ENCODE results near the gene LEMD1.
A peak's percentile ranks its signal among the peaks of the same experiment; 100 is the strongest.
"Not testable (repeated sequence)": the region's sequence is repeated elsewhere in the genome, so short reads cannot be mapped to it uniquely, and the experiment has no call there.

LEMD1 gene

DNA sequence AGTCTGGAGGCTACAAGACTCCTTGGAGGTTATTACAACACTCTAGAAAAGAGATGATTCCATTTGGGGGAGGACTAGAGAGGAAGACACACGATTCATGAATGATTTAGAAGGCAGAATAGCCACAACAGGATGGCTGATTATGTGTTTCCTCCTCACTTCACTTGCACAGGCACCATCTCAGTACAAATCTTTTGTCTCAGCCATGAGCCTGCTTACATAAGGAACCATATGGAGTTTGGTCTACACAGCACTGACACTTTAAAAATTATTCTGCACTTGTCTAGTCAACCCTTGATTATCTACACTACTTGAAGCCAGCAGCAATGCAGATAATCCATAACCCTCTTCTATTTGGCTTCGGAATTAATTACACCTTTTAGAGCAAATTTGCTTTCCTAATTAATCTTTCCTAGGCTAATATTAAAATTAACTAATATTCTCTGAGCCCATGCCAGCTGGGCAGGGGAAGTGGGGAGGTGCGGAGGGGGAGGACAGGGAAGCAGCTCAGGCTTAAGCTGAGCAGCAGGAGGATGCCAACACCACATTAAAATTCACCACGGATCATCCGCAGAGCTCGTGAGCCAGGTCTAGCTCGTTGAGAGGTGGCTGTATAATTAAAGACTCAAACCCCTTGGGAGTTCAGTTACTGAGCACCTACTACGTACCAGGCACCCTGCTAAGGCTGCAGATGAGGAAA is 3.2 kb upstream of the LEMD1 start:
- DNase-seq, result no peak

DNA sequence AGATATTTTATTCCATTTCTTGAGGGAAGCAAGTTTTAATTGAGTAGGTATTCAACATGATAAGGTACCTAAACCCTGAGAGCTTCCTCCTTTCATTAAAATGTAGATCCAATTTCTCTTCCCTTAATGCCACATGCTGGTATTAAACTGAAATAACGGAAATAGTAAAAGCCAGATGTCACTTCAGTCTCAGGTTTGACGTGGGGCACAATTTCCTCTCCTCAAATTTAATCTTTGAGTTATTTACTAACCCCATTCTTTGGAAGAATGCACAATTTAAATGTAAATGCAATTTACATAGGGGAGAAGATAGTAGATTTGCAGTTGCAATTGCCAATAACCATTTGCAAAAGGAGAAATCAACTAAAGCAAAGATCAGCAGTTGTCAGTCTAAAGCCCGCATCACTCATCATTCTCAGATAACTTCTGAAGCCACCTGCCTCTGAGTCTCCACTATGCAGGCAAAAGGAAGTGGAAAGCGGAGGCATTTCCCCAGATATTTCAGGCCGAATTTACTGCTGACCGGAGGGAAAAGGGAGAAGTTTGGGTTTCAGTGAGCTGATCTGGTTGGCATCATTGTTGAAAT is 2.1 kb upstream of the LEMD1 start:
- no peak for DNase-seq

DNA sequence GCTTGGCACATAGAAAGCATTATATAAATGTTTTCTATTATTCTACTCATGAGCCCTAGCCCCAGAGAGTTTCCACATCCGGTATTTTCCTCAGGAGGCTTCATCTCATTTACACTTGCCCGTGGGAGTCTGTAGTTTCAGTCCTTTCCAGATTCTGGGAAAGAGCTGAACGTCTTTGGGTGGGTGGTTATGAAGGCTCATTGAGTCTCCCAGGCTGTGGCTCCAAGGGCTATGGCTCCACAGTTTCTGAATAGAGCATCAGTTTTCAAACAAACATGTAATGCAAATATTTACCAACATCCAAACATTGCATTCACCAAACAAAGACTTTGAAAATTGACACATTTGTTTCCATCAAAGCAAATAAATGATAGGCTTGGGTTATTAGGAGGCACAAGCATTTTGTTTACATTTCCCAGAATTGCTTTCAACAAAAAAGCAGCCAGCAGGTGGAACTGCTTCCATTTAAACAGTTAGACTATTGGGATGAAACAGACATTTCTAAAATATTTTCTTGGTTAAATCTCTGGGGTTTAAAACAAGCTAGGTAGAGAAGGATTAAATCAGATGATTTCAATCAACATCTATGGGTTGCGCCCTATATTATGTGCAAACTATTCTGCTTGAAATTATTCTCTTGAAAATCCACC is 1.3 kb upstream of the LEMD1 start:
- DNase-seq, result no peak

DNA sequence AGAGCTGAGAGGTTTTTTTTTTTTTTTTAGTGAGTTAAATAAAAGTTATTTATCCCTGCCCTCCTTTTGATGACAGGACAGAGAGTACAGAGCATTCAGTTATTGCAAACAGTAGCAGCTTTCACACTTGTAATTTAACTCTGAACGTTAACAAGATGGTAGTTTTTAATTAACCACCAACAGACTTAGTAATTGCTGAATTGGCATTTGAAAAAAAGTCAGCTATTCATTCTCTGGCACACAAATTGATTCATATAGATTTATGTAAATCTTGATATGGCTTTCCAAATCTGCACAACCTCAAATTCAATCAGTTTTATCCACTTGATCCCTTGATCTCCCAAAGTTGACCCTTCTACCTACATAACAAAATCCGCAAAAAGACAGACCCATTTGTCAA is 918 bp downstream of the LEMD1 start:
- DNase-seq, result no peak

DNA sequence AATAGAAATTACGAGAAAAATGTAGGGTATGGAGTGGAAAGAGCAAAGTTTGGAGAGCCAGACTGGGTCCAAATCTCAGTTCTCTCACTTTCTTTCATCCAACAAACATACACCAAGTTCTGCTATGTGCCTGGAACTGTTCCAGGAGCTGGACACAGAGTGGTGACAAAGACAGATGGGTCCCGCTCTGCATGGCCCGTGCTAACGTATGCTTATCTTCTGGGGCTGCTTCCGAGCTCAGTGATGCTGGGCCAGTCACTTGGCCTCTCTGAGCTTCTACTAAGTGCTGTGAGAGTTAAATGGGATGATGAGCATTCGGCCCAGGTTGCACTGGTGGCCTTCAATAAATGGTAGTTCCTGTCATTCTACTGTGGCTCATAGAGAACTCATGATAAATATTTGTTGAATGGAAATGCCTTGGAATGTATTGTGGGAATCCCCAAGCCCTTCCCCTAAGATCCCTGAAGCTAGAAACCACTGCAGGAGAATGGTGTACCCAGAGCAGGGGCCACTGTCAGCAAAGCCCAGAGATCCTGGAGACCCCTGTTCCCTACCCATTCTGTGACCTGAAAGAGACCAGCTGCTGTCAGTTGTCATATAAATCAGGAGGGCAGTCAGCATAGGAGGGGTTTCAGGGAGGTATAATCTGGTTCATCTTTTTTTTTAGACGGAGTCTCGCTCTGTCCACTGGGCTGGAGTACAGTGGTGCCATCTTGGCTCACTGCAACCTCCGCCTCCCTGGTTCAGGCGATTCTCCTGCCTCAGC is 3.8 kb downstream of the LEMD1 start:
- DNase-seq, result no peak

DNA sequence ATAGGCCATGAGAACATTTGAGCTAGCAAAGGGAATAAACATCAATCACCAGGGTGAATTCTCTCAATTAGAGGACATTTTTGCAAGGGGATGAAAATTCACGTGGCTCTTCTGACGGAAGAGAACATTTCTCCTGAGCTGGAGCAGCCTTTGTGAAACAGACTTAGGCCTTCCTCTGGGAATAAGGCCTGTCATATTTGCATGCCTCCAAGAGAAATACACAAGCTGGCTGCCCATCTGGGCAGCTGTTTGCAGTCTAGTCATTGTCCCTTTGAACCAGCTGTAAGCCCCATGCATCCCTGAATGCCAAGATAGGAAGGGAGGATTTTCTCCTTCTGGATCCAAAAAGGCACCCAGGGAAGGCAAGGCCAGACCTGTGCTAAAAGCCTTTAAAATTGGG is 5.5 kb downstream of the LEMD1 start:
- peak; percentile 2 to 44 for DNase-seq

DNA sequence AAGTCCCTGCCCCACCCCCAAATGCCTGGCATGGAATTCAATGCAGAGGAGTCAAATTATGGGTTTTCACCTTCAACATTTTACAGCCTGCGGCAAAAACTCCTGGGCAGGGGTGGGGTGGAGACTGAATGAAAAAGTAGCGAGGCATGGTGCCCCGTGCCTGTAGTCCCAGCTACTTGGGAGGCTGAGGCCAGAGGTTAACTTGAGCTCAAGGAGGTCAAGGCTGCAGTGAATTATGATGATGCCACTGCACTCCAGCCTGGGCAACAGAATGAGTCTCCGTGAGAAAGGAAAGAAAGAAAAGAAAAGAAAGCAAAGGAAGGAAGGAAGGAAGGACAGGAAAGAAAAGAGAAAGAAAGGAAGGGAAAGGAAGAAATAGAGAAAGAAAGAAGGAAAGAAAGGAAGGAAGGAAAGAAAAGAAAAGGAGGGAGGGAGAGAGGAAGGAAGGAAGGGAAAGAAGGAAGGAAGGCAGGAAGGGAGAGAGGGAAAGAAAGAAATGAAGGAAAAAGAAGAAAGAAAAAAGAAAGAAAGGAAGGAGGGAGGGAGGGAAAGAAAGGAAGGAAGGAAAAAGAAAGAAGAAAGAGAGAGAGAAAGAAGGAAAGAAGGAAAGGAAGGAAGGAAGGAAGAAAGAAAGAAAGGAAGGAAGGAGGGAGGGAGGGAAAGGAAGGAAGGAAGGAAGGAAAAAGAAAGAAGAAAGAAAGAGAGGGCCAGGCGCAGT is 11.1 kb downstream of the LEMD1 start:
- DNase-seq, result no peak

DNA sequence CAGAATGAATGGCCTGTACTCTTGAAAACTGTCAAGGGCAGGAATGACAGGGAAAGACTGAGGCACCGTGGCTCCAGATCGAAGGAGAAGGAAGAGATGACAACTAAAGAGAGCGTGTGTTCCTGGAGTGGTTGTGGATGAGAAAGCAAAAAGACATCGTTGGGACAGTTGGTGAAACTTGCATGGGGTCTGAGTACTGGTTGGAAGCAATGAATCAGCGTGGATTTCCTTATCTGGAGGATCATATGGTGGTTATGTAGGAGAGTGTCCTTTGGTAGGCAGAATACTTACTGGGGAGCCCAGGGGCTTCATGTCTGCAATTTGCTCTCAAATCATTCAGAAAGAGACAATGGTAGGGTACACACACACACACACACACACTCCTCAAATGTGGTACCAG is 13.9 kb downstream of the LEMD1 start:
- DNase-seq, result no peak

DNA sequence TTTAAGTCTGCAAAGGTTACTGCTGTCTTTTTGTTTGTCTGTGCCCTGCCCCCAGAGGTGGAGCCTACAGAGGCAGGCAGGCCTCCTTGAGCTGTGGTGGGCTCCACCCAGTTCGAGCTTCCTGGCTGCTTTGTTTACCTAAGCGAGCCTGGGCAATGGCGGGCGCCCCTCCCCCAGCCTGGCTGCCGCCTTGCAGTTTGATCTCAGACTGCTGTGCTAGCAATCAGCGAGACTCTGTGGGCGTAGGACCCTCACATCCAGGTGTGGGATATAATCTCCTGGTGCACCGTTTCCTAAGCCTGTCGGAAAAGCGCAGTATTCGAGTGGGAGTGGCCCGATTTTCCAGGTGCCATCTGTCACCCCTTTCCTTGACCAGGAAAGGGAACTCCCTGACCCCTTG is 15.6 kb downstream of the LEMD1 start:
- not testable (repeated sequence) for DNase-seq

DNA sequence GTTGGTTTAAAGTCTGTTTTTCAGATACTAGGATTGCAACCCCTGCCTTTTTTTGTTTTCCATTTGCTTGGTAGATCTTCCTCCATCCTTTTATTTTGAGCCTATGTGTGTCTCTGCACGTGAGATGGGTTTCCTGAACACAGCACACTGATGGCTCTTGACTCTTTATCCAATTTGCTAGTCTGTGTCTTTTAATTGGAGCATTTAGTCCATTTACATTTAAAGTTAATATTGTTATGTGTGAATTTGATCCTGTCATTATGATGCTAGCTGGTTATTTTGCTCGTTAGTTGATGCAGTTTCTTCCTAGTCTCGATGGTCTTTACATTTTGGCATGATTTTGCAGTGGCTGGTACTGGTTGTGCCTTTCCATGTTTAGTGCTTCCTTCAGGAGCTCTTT is 17.4 kb downstream of the LEMD1 start:
- not testable (repeated sequence) for DNase-seq

DNA sequence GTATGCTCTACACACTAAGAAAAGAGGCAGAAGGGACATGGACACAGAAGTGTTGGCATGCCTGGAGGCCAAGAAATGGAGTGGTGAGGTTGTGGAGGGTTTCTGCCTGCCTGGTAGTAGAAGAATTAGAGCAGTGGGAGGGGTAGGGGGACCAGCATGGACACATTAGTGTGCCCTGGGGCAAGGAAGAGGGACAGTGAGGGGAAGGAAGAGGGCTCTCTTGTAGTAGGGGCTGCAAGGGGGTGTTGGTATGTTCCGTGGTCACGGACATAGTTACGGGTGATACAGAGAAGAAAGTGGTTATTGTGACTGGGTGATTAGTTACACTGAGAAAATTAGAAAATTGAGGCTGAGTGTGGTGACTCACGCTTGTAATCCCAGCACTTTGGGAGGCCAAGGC is 23.3 kb downstream of the LEMD1 start:
- DNase-seq, result no peak

DNA sequence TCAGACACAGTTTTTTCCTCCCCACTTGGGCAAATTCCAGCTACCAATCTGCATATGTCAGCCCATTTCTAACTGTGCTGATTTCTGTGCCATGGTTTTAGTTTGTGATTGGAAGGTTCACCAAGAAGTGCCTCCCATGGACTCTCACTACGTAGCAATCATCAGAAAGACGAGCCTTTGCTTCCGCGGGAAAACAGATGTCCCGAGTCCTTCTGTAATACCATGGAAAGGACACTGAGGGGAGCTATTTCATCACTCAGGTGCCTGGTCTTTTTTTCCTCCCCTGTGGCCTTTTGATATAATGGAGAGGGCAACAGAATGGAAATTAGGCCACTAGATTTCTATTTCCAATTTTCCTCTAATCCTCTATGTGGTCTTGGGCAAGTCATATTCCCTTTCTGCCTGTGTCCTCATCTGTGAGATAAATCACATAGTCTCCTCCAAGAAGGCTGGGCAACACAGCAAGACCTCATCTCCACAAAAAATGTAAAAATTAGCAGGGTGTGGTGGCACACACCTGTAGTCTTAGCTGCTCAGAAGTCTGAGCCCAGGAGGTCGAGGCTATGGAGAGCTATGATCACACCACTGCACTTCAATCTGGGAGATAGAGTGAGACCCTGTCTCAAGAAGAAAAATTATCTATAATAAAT is 24.8 kb downstream of the LEMD1 start:
- peak; percentile 55 to 74 for DNase-seq

DNA sequence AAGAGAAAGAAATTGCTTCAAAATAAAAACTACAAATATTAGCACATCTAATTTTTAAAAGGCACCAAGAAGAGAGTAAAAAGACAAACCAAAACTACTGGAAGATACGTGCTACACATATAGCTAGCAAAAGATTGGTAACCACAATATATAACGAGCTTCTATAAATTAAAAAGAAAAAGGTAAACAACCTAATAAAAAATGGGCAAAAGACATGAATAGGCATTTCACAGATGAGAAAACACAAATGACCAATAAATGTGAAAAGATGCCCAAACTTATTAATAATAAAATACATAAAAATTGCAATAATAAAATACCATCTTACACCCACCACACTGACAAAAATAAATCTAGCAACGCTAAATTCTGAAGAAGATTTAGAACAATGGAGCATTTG is 26.2 kb downstream of the LEMD1 start:
- no peak for DNase-seq

DNA sequence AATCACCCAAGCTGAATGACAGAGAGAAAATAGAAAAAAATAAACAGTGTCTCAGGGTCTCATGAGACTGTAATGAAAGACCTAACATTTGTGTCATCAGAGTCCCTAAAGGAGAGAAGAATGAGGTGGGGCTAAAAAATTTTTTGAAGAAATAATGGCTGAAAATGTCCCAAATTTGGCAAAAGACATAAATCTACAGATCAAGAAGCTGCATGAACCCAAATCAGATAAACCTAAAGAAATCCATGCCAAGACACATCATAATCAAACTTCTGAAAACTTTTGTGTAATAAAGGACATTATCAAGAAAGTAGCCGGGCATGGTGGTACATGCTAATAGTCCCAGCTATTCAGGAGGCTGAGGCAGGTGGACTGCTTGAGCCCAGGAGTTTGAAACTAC is 29.2 kb downstream of the LEMD1 start:
- DNase-seq, result no peak

DNA sequence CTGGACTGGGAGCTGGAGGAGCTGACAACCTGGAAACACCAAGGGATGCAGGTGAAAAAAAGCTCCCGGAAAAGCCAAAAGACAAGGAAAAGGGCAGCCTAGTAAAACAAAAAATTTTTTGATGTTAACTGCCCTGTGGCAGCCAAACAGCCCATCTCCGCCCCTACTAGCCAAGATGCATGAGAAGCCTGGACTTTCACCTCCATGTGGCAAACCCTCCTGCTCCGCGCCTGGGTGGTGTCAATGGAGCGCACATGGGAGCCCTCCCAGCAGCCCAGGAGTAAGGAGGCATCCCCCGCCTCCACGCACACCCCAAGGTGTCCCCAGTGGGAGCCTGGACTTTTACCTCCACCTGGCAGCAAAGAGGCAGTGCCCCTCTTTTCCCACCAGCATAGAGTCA is 30.5 kb downstream of the LEMD1 start:
- no peak for DNase-seq

DNA sequence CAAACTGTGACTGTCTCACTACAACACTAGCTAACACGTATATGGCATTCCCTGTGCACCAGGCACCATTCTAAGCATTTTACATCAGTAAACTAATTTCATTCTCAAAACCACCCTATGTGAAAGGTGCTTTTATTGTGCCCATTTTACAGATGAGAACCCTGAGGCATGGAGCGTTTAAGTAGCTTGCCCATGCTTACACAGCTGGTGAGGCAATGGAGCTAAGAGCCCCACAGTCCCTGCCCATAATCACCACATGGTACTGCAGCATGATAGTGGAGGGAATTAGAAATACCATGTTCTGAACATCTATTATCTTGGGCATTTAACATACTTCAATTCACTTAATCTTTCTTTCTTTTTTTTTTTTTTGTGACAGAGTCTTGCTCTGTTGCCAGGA is 34.0 kb downstream of the LEMD1 start:
- no peak for DNase-seq

DNA sequence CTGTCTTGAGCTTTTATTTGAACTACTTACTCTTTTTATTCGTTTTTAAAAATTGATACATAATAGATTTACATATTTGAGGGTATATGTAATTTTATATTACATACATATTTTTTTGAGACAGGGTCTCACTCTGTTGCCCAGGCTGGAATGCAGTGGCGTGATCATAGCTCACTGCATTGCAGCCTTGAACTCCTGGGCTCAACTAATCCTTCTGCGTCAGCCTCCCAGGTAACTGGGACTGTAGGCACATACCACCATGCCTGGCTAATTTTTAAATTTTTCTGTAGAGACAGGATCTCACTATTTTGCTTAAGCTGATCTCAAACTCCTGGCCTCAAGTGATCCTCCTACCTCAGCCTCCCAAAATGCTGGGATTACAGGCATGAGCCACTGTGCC is 38.9 kb downstream of the LEMD1 start:
- not testable (repeated sequence) for DNase-seq

DNA sequence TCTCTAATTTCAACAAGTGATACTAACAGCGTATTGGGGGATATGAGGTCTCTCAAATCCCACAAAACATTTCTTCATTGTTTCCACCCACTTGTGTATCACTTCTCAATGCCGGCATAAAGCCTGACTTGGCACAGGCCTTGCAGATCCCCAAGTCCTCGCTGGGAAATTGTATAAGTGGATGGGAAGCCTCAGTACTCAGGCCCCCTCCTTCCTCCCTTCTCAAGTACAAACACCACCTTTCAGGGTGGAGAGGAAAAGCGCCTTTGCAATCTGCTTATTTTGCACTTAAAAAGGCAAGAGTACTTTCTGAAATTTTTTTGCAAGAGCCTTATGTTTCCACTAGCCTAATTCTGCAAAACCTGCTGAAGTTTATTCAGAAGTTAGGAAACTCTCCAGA is 39.3 kb downstream of the LEMD1 start:
- DNase-seq, result no peak

DNA sequence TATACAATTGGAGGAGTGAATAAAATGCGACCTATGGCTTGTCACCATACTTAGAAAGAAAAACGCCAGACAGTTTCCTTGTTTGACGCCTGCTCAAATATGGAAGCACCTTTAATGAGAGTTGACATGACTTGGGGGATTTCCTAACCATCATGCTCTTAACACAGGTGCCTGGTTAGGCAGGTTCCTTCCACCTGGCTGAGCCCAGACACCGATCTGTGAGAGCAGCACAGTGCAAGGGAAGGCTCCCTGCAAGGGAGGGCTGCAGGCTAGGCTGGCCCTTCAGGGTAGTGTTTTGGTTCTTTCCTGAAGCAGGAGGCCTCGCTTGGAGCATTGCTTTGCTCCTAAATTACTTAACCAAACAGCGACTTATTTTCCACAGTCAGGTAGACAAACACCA is 40.6 kb downstream of the LEMD1 start:
- no peak for DNase-seq

DNA sequence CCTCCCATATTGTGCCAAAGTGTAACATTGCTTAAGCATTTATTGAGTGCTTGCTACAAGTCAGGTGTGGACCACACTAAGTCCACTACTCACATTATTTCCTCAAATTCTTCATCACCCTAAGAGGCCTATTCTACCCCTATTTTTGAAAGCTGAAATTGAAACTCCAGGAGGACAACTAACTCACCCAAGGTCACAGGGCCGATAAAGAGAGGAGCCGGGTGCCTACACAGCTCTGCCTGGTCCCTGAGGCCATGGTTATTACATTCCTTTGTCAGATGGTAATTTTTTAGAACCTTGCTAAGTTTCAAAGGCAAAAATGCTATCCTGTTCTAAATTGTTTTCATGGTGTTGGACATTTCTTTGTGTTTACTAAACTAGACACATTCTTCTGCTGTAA is 41.0 kb downstream of the LEMD1 start:
- DNase-seq, result no peak

DNA sequence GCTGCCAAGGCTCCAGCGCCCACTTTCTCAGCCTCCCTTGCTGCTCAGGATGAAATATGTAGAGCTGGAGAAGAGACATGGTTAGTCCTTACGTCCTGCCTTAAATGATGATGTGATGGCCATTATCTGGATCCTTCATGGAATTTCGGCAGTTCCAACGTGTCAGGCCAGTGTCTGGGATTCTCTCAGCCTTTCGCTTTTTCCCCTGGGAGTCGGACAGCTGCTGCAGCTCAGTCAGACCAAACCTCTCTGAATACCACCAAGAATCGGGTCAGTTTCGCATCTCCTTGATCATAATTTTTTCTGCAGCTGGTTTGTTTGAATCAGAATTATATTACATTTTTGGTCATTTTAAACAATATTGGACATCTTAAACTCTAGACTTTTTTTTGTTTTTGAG is 42.8 kb downstream of the LEMD1 start:
- DNase-seq, result no peak

DNA sequence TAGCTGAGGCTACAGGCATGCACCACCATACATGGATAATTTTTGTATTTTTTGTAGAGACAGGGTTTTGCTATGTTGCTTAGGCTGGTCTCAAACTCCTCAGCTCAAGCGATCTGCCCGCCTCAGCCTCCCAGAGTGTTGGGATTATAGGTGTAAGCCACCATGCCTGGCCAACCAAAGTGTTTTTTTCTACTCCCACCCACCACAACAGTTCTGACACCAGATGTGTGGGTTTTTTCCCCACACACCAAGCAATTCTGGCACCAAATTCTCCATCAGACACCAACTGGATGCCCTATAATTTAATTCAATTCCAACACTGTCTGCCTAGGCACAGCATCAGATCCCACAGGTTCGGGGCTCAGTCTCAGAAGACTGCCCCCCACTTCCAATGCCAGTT is 44.5 kb downstream of the LEMD1 start:
- DNase-seq, result no peak

DNA sequence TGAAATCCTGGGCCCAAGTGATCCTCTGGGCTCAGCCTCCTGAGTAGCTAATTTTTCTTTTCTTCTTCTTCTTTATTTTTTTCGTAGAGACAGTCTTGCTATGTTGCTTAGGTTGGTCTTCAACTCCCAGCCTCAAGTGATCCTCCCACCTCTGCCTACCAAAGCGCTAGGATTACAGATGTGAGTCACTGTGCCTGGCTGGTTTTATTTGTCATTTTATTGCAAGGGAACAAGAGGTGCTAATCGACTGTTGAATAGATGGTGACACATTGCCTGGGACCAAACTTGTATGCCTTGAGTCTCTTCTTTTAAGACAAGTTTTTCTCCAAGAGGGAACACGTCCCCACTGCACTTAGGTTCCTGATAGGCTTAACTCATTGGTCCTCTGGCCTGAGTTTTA is 45.1 kb downstream of the LEMD1 start:
- no peak for DNase-seq

Measured in NCI-H526 (cell line).